Gastroesophageal sphincter (tissue), 3 donors: Measurements from ENCODE around the gene PREX1.

Experiments used
- EP300 ChIP-seq: sonication (generic); formaldehyde crosslinking; IDR thresholded peaks from one replicate; pipeline ENCODE4 v1.6.1; 2017; ENCODE audit warnings: antibody characterized with exemption, mild to moderate bottlenecking
- POLR2A ChIP-seq, 2 donors: fragments of 450-650 bp; IDR thresholded peaks; one replicate each; pipeline ENCODE4 v1.6.1; 2017; ENCODE audit warnings: antibody characterized with exemption in 2 of 2, mild to moderate bottlenecking in 2 of 2, moderate library complexity in 1 of 2
- POLR2AphosphoS5 ChIP-seq: sonication (generic); formaldehyde crosslinking; IDR thresholded peaks from one replicate; pipeline ENCODE4 v1.6.1; 2017; ENCODE audit warnings: antibody characterized with exemption
- TF ChIP-seq, protein P1 (sequence below), 4 experiments: fragments of 200-600 bp in 2 of 4; fragments of 450-650 bp in 2 of 4; sonication (generic) in 1 of 4; IDR thresholded peaks; one replicate each; pipeline ENCODE4 v1.5.1; 2017 to 2019; ENCODE audit warnings: antibody characterized with exemption in 4 of 4, mild to moderate bottlenecking in 2 of 4, moderate library complexity in 2 of 4

DNA sequence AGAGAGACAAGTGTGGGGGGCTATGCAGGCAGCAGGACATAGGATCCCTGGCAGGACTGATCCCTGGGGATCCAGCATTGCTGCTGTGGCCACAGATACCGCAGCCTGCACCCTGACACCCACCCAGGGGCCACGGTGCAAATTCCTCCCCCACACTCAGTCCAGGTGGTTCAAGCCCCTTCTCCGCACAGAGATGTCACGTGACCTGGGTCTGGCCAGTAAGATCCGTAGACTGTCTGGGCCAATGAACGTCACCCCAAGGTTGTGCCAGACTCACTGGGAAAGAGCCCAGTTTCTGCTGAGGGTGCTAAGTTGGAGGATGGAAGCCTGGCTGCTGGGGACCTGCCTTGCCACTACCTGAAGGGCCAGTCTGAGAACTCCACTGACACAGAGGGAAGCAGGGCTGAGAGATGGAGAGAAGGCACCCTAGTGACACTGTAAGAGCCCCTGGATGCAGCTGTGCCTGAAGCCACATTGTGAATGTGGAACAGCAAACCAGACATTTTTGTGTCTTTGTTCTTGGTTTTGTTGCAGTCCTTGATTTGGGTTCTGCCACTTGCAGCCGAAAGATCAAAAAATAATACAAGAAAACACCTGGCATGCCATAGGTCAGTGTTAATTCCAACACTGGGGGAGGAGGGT, 228.6 kb downstream of the PREX1 start:
- TF ChIP-seq POLR2AphosphoS5 (no peak), POLR2A (IDR thresholded peaks at IDR 0.05) (no peak), EP300 (no peak)
- TF ChIP-seq, protein P1, sequence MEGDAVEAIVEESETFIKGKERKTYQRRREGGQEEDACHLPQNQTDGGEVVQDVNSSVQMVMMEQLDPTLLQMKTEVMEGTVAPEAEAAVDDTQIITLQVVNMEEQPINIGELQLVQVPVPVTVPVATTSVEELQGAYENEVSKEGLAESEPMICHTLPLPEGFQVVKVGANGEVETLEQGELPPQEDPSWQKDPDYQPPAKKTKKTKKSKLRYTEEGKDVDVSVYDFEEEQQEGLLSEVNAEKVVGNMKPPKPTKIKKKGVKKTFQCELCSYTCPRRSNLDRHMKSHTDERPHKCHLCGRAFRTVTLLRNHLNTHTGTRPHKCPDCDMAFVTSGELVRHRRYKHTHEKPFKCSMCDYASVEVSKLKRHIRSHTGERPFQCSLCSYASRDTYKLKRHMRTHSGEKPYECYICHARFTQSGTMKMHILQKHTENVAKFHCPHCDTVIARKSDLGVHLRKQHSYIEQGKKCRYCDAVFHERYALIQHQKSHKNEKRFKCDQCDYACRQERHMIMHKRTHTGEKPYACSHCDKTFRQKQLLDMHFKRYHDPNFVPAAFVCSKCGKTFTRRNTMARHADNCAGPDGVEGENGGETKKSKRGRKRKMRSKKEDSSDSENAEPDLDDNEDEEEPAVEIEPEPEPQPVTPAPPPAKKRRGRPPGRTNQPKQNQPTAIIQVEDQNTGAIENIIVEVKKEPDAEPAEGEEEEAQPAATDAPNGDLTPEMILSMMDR (IDR thresholded peaks at IDR 0.05): no peak
